RWPE1 (cell line): Measurements from ENCODE around the gene HTR3A.

ENCODE experiments used
- CTCF ChIA-PET: fragments of 350-600 bp; sonication (Branson Sonifier 250); formaldehyde crosslinking; extraction: SDS; loops from one replicate; lab custom pipeline; 2021; lab: Yijun Ruan, JAX
- POLR2A ChIA-PET: fragments of 400-600 bp; formaldehyde crosslinking; extraction: SDS; loops from one replicate; lab custom pipeline; 2020; ENCODE audit warnings: antibody characterized with exemption; ENCODE audit not compliant: low non-redundant PET; lab: Yijun Ruan, JAX
- DNase-seq: peaks from one replicate; pipeline ENCODE4 v3.0.0; 2012; ENCODE audit warnings: low spot score
- H3K27ac ChIP-seq: fragments of 450-650 bp; 2 replicates; pipeline ENCODE4 v1.5.1; 2017
- TF ChIP-seq, protein P1 (sequence below): fragments of 450-650 bp; conservative IDR thresholded peaks from 2 replicates; pipeline ENCODE4 v1.5.1; 2017; ENCODE audit warnings: low read depth, mild to moderate bottlenecking

Gene HTR3A

DNA sequence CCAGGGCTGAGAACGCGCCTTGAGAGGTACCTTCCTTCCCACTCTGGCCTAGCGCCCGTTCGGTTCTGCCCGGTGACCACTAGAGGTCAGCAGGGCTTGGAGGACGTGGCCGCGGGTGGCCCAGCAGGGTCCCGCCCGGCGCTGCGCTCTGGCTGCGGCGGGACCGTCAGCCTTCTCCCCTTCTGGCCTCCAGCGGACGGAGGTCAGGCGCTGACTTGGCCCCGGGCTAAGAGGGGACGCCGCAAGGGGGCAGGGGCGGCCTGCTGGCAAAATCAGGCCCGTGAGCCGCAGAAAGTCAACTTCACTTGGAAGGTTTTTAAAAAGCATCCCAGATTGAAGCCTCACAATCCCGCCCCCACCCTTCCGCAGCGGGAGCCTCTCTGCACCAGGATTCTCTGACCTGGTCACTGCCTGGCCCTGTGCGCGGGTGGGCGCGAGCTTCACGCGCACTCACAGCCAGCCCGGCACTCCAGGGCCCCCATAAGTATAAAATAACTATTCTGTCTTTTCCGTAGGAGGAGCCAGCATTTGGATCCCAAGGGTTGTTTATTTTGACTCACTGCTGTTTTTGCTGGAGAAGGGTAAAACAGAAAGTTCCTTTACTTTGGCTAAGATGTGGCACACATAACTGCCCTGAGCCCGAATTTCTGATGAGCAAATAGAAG is 61.4 kb downstream of the HTR3A start:
- TF ChIP-seq, protein P1, sequence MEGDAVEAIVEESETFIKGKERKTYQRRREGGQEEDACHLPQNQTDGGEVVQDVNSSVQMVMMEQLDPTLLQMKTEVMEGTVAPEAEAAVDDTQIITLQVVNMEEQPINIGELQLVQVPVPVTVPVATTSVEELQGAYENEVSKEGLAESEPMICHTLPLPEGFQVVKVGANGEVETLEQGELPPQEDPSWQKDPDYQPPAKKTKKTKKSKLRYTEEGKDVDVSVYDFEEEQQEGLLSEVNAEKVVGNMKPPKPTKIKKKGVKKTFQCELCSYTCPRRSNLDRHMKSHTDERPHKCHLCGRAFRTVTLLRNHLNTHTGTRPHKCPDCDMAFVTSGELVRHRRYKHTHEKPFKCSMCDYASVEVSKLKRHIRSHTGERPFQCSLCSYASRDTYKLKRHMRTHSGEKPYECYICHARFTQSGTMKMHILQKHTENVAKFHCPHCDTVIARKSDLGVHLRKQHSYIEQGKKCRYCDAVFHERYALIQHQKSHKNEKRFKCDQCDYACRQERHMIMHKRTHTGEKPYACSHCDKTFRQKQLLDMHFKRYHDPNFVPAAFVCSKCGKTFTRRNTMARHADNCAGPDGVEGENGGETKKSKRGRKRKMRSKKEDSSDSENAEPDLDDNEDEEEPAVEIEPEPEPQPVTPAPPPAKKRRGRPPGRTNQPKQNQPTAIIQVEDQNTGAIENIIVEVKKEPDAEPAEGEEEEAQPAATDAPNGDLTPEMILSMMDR: peak; percentile 94
- peak; percentile 70 for DNase-seq
- ChIA-PET POLR2A (no interaction called here), CTCF (interaction anchor here (0.5 to 7.8 kb wide), 13 partner anchors 8 to 816 kb away, joined by 3 to 97 read pairs (median 3); no protein-coding TSS in a partner anchor)
- H3K27ac ChIP-seq: peak overlapping the region; percentile 78

DNA sequence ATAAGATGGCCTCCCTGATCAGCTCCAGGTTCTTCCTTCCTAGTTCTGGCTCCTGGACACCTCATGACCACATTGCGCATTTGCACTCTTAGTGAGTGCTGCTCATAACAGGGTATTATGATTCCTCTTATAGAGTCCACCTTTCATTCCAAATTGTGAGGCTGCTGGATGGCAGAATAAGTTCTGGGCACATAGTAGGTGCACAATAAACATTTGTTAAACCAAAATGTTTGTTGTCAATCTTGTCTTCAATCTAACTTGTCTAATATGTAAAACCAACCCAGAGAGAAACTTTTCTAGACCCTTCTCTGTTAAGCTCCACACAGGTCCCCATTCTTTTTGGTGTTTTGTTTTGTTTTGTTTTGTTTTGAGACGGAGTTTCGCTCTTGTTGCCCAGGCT is 62.0 kb downstream of the HTR3A start:
- CTCF ChIA-PET: interaction anchor here (0.6 to 7.8 kb wide), 4 partner anchors 9 to 225 kb away, joined by 3 to 97 read pairs (median 8); no protein-coding TSS in a partner anchor

DNA sequence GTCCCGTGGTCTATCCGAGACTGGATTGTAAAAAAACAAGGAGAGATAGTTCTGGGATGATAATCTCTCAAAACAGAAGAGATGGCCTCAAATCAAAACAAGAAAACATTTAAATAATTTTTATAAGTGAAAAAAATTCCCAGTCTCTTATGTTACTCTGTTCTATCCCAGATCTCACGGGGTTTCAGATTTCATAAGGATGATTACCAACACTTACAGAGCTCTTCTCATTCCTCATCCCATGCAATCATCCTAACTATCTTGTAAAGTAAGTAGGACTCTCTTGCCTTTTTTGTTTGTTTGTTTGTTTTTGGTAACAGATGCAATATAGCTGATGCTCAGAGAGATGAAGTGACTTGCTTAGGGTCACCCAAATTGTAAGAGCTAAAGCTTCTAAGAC is 64.6 kb downstream of the HTR3A start:
- CTCF ChIA-PET: interaction anchor here (0.6 to 7.8 kb wide), 4 partner anchors 12 to 743 kb away, joined by 3 to 97 read pairs (median 6); no protein-coding TSS in a partner anchor
- POLR2A ChIA-PET: no interaction called here
- no peak for DNase-seq
- TF ChIP-seq, protein P1: no peak
- H3K27ac ChIP-seq: no peak overlapping the region

More for the DNA sequence above, 62.0 kb downstream of the HTR3A start:
- no peak for DNase-seq
- no peak overlapping the region; the same call in 1 of the 2 replicates for H3K27ac ChIP-seq
- POLR2A ChIA-PET: no interaction called here
- TF ChIP-seq, protein P1: no peak
